Ishikawa (cell line): ENCODE measurements around the gene SAFB.

Source experiments
- CEBPB ChIP-seq: IDR thresholded peaks from 2 replicates; pipeline ENCODE4 v1.6.1; 2012
- CREB1 ChIP-seq: IDR thresholded peaks from 2 replicates; pipeline ENCODE4 v1.6.1; 2012; ENCODE audit warnings: low read depth
- EGR1 ChIP-seq: IDR thresholded peaks from 2 replicates; pipeline ENCODE4 v1.6.1; 2012
- EP300 ChIP-seq: IDR thresholded peaks from 2 replicates; pipeline ENCODE4 v1.6.1; 2012; ENCODE audit warnings: borderline replicate concordance
- FOXM1 ChIP-seq: IDR thresholded peaks from 2 replicates; pipeline ENCODE4 v1.6.1; 2012; ENCODE audit warnings: low read depth, borderline replicate concordance
- MAX ChIP-seq: IDR thresholded peaks from 2 replicates; pipeline ENCODE4 v1.6.1; 2012
- RAD21 ChIP-seq: IDR thresholded peaks from 2 replicates; pipeline ENCODE4 v1.6.1; 2012; ENCODE audit warnings: low read depth
- REST ChIP-seq: IDR thresholded peaks from 2 replicates; pipeline ENCODE4 v1.6.1; 2012; ENCODE audit warnings: low read depth, mild to moderate bottlenecking
- TAF1 ChIP-seq: IDR thresholded peaks from 2 replicates; pipeline ENCODE4 v1.6.1; 2012; ENCODE audit warnings: low read depth, mild to moderate bottlenecking
- TEAD4 ChIP-seq: IDR thresholded peaks from 2 replicates; pipeline ENCODE4 v1.6.1; 2012

GRCh38 chr19:5651361-5651760 is 28.5 kb downstream of the SAFB start:
- no peak for TF ChIP-seq REST
- TF ChIP-seq TEAD4, result no peak
- no peak for TF ChIP-seq FOXM1
- no peak for TF ChIP-seq EP300
- TF ChIP-seq EGR1, result no peak
- TF ChIP-seq TAF1, result no peak
- no peak for TF ChIP-seq CEBPB
- no peak for TF ChIP-seq MAX
- no peak for TF ChIP-seq RAD21
- no peak for TF ChIP-seq CREB1
